GM21576 (cell line): ENCODE results near the gene XAB2.

Source experiments
- ATAC-seq: cut with Tn5 transposase; IDR thresholded peaks from one replicate; pipeline ENCODE4 v1.9.1; 2021; ENCODE audit warnings: mild to moderate bottlenecking, moderate library complexity; ENCODE audit not compliant: unreplicated experiment

The XAB2 gene

GRCh38 chr19:7629347-7630054 lies at the start of gene XAB2, which contains the start of gene PET100:
TSS of gene XAB2 (minus strand) at chr19:7629545. CDS start at chr19:7629527, 18 bp downstream.
TSS of gene PET100 (plus strand) at chr19:7629793. CDS start at chr19:7629834, 41 bp downstream.
- ATAC-seq, result peak; percentile 83

- no peak for ATAC-seq
Observed at GRCh38 chr19:7677669-7678311, 48.4 kb upstream of the XAB2 start.

- ATAC-seq, result no peak
Observed at GRCh38 chr19:7676854-7677253, 47.5 kb upstream of the XAB2 start, which contains the start of gene MCEMP1. TSS of gene MCEMP1 (plus strand) at chr19:7677090. CDS start at chr19:7677121, 31 bp downstream.

GRCh38 chr19:7676376-7676775 lies 47.0 kb upstream of the XAB2 start:
- no peak for ATAC-seq

- ATAC-seq, result no peak
Observed at GRCh38 chr19:7674010-7675005, 45.0 kb upstream of the XAB2 start.

GRCh38 chr19:7672522-7672921 lies 43.2 kb upstream of the XAB2 start:
- no peak for ATAC-seq

GRCh38 chr19:7670790-7671189 lies 41.4 kb upstream of the XAB2 start:
- no peak for ATAC-seq

- ATAC-seq, result no peak
Observed at GRCh38 chr19:7670150-7670783, 40.9 kb upstream of the XAB2 start.

GRCh38 chr19:7669641-7670040 lies 40.3 kb upstream of the XAB2 start:
- no peak for ATAC-seq

GRCh38 chr19:7668842-7669241 lies 39.5 kb upstream of the XAB2 start, which contains the start of gene RETN:
TSS of gene RETN (plus strand) at chr19:7669049. CDS start at chr19:7669327, 278 bp downstream.
- ATAC-seq, result no peak

GRCh38 chr19:7665076-7665475 lies 35.7 kb upstream of the XAB2 start:
- no peak for ATAC-seq

GRCh38 chr19:7663706-7664105 lies 34.4 kb upstream of the XAB2 start:
- no peak for ATAC-seq

GRCh38 chr19:7662657-7663056 lies 33.3 kb upstream of the XAB2 start:
- ATAC-seq, result no peak

GRCh38 chr19:7661744-7662538 lies 32.6 kb upstream of the XAB2 start:
- ATAC-seq, result no peak

GRCh38 chr19:7658219-7658686 lies 28.9 kb upstream of the XAB2 start:
- ATAC-seq, result peak; percentile 78

GRCh38 chr19:7657131-7657751 lies 27.9 kb upstream of the XAB2 start:
- no peak for ATAC-seq

- ATAC-seq, result no peak
Observed at GRCh38 chr19:7655581-7655980, 26.2 kb upstream of the XAB2 start.

- ATAC-seq, result no peak
Observed at GRCh38 chr19:7654401-7654800, 25.1 kb upstream of the XAB2 start.

GRCh38 chr19:7652061-7652641 lies 22.8 kb upstream of the XAB2 start:
- peak; percentile 53 for ATAC-seq
